OCI-LY1 (cell line): ENCODE results near the gene YIF1A.

Experiments
- H2AFZ ChIP-seq: fragments of 200-600 bp; sonication (generic), shearing (Covaris generic); 2 replicates; pipeline ENCODE4 v1.6.0; 2014; ENCODE audit warnings: antibody characterized with exemption, mild to moderate bottlenecking, low read length
- H3F3A ChIP-seq: fragments of 200-600 bp; sonication (generic), shearing (Covaris generic); 2 replicates; pipeline ENCODE4 v1.6.0; 2014; ENCODE audit warnings: mild to moderate bottlenecking, antibody characterized with exemption, low read length, moderate library complexity; ENCODE audit not compliant: insufficient read depth
- H3K27ac ChIP-seq: fragments of 200-600 bp; sonication (generic); 2 replicates; pipeline ENCODE4 v1.5.1; 2014; ENCODE audit warnings: low read length, mixed run types, mild to moderate bottlenecking, low read depth; ENCODE audit not compliant: poor library complexity, severe bottlenecking
- H3K27me3 ChIP-seq: fragments of 200-600 bp; sonication (generic); 2 replicates; pipeline ENCODE4 v1.6.0; 2014; ENCODE audit warnings: antibody characterized with exemption, mild to moderate bottlenecking, low read length, moderate library complexity; ENCODE audit not compliant: insufficient read depth
- H3K36me3 ChIP-seq: fragments of 200-600 bp; sonication (generic); 2 replicates; pipeline ENCODE4 v1.6.1; 2014; ENCODE audit warnings: mild to moderate bottlenecking, antibody characterized with exemption, low read length, moderate library complexity, mixed read lengths; ENCODE audit not compliant: insufficient read depth
- H3K4me1 ChIP-seq: fragments of 200-600 bp; sonication (generic); 2 replicates; pipeline ENCODE4 v1.5.1; 2014; ENCODE audit warnings: mild to moderate bottlenecking, low read length, moderate library complexity; ENCODE audit not compliant: insufficient read depth, severe bottlenecking
- H3K4me2 ChIP-seq: fragments of 200-600 bp; sonication (generic), shearing (Covaris generic); 2 replicates; pipeline ENCODE4 v1.6.1; 2014; ENCODE audit warnings: low read length
- H3K4me3 ChIP-seq: fragments of 200-600 bp; sonication (generic); 2 replicates; pipeline ENCODE4 v1.5.1; 2014; ENCODE audit warnings: low read length, low read depth, mild to moderate bottlenecking, mixed read lengths; ENCODE audit not compliant: poor library complexity, severe bottlenecking
- H3K79me2 ChIP-seq: fragments of 200-600 bp; shearing (Covaris generic); 2 replicates; pipeline ENCODE4 v1.6.1; 2016; ENCODE audit warnings: mixed run types, low read length, mixed read lengths; ENCODE audit not compliant: insufficient read depth
- H3K9ac ChIP-seq: fragments of 200-600 bp; sonication (generic), shearing (Covaris generic); 2 replicates; pipeline ENCODE4 v1.6.1; 2014; ENCODE audit warnings: mild to moderate bottlenecking, low read length, mixed read lengths
- H3K9me2 ChIP-seq: fragments of 200-600 bp; sonication (generic), shearing (Covaris generic); 2 replicates; pipeline ENCODE4 v1.6.1; 2014; ENCODE audit warnings: low read depth, mild to moderate bottlenecking, low read length, mixed read lengths
- H3K9me3 ChIP-seq: fragments of 200-600 bp; shearing (Covaris generic); 2 replicates; pipeline ENCODE4 v1.6.1; 2014; ENCODE audit warnings: low read length, mixed read lengths
- H4K20me1 ChIP-seq: fragments of 200-600 bp; sonication (generic), shearing (Covaris generic); 2 replicates; pipeline ENCODE4 v1.6.0; 2016; ENCODE audit warnings: mild to moderate bottlenecking, low read length; ENCODE audit not compliant: insufficient read depth
- CTCF ChIP-seq: fragments of 200-600 bp; sonication (generic), shearing (Covaris generic); IDR thresholded peaks from 2 replicates; pipeline ENCODE4 v1.5.1; 2017; ENCODE audit warnings: mild to moderate bottlenecking, antibody characterized with exemption, low read length, moderate library complexity, mixed read lengths
- EZH2 ChIP-seq: fragments of 200-600 bp; sonication (generic), shearing (Covaris generic); IDR thresholded peaks from 2 replicates; pipeline ENCODE4 v1.8.0; 2017; ENCODE audit warnings: borderline replicate concordance, mixed run types, mild to moderate bottlenecking, antibody characterized with exemption, low read length, moderate library complexity, mixed read lengths

The YIF1A gene

GRCh38 chr11:66262696-66263095, 26.2 kb downstream of the YIF1A start:
- Histone ChIP-seq H3K27ac (no peak overlapping the region), H2AFZ (no peak overlapping the region), H3K4me1 (peaks cover 14% of the 10 kb centered on the region), H3K27me3 (no peaks in the 10 kb centered on the region), H3K4me3 (no peak overlapping the region), H4K20me1 (no peaks in the 10 kb centered on the region), H3K4me2 (no peak overlapping the region), H3F3A (no peaks in the 10 kb centered on the region), H3K79me2 (no peaks in the 10 kb centered on the region), H3K36me3 (peaks cover 57% of the 10 kb centered on the region), H3K9me3 (no peaks in the 10 kb centered on the region), H3K9me2 (no peaks in the 10 kb centered on the region), H3K9ac (no peak overlapping the region)
- no peak for TF ChIP-seq CTCF
- no peak for TF ChIP-seq EZH2

GRCh38 chr11:66262191-66262590, 26.8 kb downstream of the YIF1A start:
- Histone ChIP-seq H4K20me1 (no peaks in the 10 kb centered on the region), H3K4me2 (no peak overlapping the region), H3K36me3 (peaks cover 57% of the 10 kb centered on the region), H3K9ac (no peak overlapping the region), H2AFZ (no peak overlapping the region), H3F3A (no peaks in the 10 kb centered on the region), H3K27ac (no peak overlapping the region), H3K9me3 (no peaks in the 10 kb centered on the region), H3K4me3 (no peak overlapping the region), H3K4me1 (peaks cover 12% of the 10 kb centered on the region), H3K9me2 (no peaks in the 10 kb centered on the region), H3K79me2 (no peaks in the 10 kb centered on the region), H3K27me3 (no peaks in the 10 kb centered on the region)
- TF ChIP-seq CTCF = no peak
- TF ChIP-seq EZH2 = no peak

GRCh38 chr11:66261578-66261977, 27.4 kb downstream of the YIF1A start:
- Histone ChIP-seq H3K4me2 (no peak overlapping the region), H3K9me3 (no peaks in the 10 kb centered on the region), H2AFZ (no peak overlapping the region), H3K27ac (no peak overlapping the region), H3K4me1 (peaks cover 12% of the 10 kb centered on the region), H3K4me3 (no peak overlapping the region), H3K9ac (no peak overlapping the region), H3K79me2 (no peaks in the 10 kb centered on the region), H3F3A (no peaks in the 10 kb centered on the region), H4K20me1 (no peaks in the 10 kb centered on the region), H3K9me2 (no peaks in the 10 kb centered on the region), H3K27me3 (no peaks in the 10 kb centered on the region), H3K36me3 (peaks cover 53% of the 10 kb centered on the region)
- TF ChIP-seq EZH2 (no peak), CTCF (no peak)
